ENCODE data around the gene GAB2. TPM values are rescaled to one million over a fixed set of nuclear protein-coding genes. Genes with fewer than 3 reads are reported as not detected.

Gene GAB2
- polyA plus RNA-seq, 2 of the 4 experiments (the other 2 are of a cell fraction): 2.8 to 4.7 TPM

DNA sequence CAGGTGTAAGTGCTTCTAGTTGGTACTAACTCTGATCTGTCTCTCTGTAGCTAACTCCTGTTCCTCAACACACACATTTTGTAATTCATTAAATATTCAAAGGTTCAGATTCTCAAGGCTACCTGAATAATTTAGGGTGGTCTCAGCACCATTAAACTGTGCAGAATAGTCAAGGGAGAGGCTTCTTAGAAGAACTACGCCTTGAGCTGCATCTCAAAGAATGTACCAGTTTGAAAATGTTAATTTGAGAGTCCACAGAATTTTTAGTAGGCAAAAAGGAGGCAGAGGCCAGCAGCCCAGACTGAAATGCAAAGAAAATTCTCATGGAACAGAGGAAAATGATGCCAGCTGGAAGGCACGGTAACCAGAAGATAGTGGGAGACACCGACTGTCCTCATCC lies 72.2 kb downstream of the GAB2 start:
- ChIA-PET CTCF (interaction anchor here (1.4 kb wide), 1 partner anchor 218 kb away, joined by 3 read pairs; no protein-coding TSS in a partner anchor), POLR2A (no interaction called here)
- no peak for FAIRE-seq
- ATAC-seq: no peak
- peaks cover 18% of the 10 kb centered on the region for H3K4me1 ChIP-seq
- no peak overlapping the region for H3K27ac ChIP-seq
- TF ChIP-seq KDM5A (IDR thresholded peaks at IDR 0.05) (no peak), RARB (CRISPR knock-in tag; IDR thresholded peaks at IDR 0.05) (no peak), CBX2 (IDR thresholded peaks at IDR 0.05; ENCODE audit: borderline replicate concordance, low read depth) (no peak), CHD2 (IDR thresholded peaks at IDR 0.05; ENCODE audit: low read length, partially characterized antibody) (no peak), KDM1A (IDR thresholded peaks at IDR 0.05; ENCODE audit: low read depth) (no peak), FOSB (CRISPR knock-in tag; IDR thresholded peaks at IDR 0.05) (no peak), FOSL2 (IDR thresholded peaks at IDR 0.05) (no peak), FOSL2 (CRISPR knock-in tag; IDR thresholded peaks at IDR 0.05) (no peak), ESRRA (IDR thresholded peaks at IDR 0.05; ENCODE audit: borderline replicate concordance, low read length) (no peak), MAZ (IDR thresholded peaks at IDR 0.05; ENCODE audit: borderline replicate concordance, low read depth, low read length) (no peak)
- TF ChIP-seq, protein P1, sequence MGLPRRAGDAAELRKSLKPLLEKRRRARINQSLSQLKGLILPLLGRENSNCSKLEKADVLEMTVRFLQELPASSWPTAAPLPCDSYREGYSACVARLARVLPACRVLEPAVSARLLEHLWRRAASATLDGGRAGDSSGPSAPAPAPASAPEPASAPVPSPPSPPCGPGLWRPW (IDR thresholded peaks at IDR 0.05): no peak
- TF ChIP-seq, protein P2, sequence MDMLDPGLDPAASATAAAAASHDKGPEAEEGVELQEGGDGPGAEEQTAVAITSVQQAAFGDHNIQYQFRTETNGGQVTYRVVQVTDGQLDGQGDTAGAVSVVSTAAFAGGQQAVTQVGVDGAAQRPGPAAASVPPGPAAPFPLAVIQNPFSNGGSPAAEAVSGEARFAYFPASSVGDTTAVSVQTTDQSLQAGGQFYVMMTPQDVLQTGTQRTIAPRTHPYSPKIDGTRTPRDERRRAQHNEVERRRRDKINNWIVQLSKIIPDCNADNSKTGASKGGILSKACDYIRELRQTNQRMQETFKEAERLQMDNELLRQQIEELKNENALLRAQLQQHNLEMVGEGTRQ (IDR thresholded peaks at IDR 0.05): no peak
- TF ChIP-seq, protein P3, sequence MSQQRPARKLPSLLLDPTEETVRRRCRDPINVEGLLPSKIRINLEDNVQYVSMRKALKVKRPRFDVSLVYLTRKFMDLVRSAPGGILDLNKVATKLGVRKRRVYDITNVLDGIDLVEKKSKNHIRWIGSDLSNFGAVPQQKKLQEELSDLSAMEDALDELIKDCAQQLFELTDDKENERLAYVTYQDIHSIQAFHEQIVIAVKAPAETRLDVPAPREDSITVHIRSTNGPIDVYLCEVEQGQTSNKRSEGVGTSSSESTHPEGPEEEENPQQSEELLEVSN (IDR thresholded peaks at IDR 0.05; ENCODE audit: borderline replicate concordance, low read depth): no peak
- H3K4me2 ChIP-seq: no peak overlapping the region
- no peak for DNase-seq (ENCODE audit: low read depth in 1 of 2, low spot score in 1 of 2)
- no peaks in the 10 kb centered on the region for H3K9me3 ChIP-seq
- WGBS (ENCODE audit: missing lambda C conversion rate): 96% methylated on average over 3 of the region's 3 CpGs
- H3K4me3 ChIP-seq: no peak overlapping the region

DNA sequence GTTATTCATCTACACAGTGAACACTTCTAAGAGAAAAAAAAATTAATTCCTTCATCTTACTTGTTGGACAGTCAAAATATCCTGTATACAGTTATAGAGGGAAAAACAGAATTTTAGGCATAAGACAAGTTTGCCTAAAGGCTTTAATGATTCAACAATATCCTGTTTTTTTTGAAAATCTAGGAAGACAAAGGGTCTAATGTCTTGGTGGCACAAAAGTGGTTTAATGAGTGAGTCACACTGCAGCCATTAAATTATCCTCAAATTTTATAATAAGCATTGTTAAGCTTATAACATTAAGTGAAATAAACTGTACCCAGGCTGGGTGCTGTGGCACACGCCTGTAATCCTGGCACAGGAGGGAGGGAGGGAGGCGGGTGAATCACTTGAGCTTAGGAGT lies 72.9 kb downstream of the GAB2 start:
- ChIA-PET POLR2A (no interaction called here), CTCF (interaction anchor here (0.5 to 1.4 kb wide), 2 partner anchors 106 to 219 kb away, joined by 3 read pairs; no protein-coding TSS in a partner anchor)
- no peaks in the 10 kb centered on the region for H3K9me3 ChIP-seq
- no peak overlapping the region for H3K27ac ChIP-seq
- WGBS (ENCODE audit: missing lambda C conversion rate): 93% methylated on average over 2 of the region's 2 CpGs
- DNase-seq (ENCODE audit: low read depth in 1 of 2, low spot score in 1 of 2) (no peak), FAIRE-seq (no peak), ATAC-seq (no peak)
- H3K4me1 ChIP-seq: peaks cover 18% of the 10 kb centered on the region
- no peak overlapping the region for H3K4me3 ChIP-seq
- H3K4me2 ChIP-seq: no peak overlapping the region
- no peak for TF ChIP-seq HEYL (CRISPR knock-in tag; IDR thresholded peaks at IDR 0.05)
- TF ChIP-seq CHD4 (IDR thresholded peaks at IDR 0.05; ENCODE audit: borderline replicate concordance): no peak
- no peak for TF ChIP-seq NFE2L2 (conservative IDR thresholded peaks at IDR 0.05; ENCODE audit: low read length)
- TF ChIP-seq SREBF2 (IDR thresholded peaks at IDR 0.05): no peak
- no peak for TF ChIP-seq POLR2A (IDR thresholded peaks at IDR 0.05; ENCODE audit: low read length)
- no peak for TF ChIP-seq CBX2 (IDR thresholded peaks at IDR 0.05; ENCODE audit: borderline replicate concordance, low read depth)
- TF ChIP-seq, protein P1 (IDR thresholded peaks at IDR 0.05): no peak
- no peak for TF ChIP-seq POLR2AphosphoS2 (conservative IDR thresholded peaks at IDR 0.05; ENCODE audit: low read length)
- TF ChIP-seq, protein P4, sequence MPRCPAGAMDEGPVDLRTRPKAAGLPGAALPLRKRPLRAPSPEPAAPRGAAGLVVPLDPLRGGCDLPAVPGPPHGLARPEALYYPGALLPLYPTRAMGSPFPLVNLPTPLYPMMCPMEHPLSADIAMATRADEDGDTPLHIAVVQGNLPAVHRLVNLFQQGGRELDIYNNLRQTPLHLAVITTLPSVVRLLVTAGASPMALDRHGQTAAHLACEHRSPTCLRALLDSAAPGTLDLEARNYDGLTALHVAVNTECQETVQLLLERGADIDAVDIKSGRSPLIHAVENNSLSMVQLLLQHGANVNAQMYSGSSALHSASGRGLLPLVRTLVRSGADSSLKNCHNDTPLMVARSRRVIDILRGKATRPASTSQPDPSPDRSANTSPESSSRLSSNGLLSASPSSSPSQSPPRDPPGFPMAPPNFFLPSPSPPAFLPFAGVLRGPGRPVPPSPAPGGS (IDR thresholded peaks at IDR 0.05): no peak
- no peak for TF ChIP-seq FOSB (CRISPR knock-in tag; IDR thresholded peaks at IDR 0.05)
- TF ChIP-seq BHLHE40 (IDR thresholded peaks at IDR 0.05; ENCODE audit: low read depth, low read length): no peak
- TF ChIP-seq CBX8 (IDR thresholded peaks at IDR 0.05): no peak
- no peak for TF ChIP-seq EHF (CRISPR knock-in tag; IDR thresholded peaks at IDR 0.05)
- no peak for TF ChIP-seq TFCP2L1 (CRISPR knock-in tag; IDR thresholded peaks at IDR 0.05)
